ENCODE results near the gene TXNRD1.
A peak's percentile ranks its signal among the peaks of the same experiment; 100 is the strongest.
"Not testable (repeated sequence)": the region's sequence is repeated elsewhere in the genome, so short reads cannot be mapped to it uniquely, and the experiment has no call there.

Gene TXNRD1

DNA sequence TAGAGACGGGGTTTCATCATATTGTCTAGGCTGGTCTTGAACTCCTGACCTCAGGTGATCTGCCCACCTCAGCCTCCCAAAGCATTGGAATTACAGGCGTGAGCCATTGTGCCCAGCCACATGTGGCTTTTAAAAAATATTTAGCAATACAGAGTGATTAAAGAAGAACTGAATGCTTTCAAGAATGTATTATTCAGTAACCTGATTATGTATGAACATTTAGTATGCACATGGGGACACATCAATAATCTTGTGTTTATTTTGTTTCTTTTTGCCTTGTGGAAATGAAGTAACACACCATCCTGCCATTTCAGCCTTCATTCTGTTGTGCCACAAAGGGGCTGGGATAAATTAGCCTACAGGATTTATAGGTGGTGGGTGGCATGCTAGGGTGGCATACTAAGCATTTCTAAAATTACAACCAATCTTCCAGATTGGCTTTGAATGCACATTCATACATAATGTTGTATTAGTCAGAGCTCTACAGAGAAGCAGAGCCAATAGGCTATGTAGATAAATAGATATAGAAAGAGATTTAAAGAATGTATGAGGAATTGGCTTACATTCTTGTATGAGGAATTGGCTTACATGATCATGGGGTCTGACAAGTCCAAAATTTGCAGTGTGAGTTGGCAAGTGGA, 25.5 kb upstream of the TXNRD1 start:
- FAIRE-seq (no peak), DNase-seq (ENCODE audit: low spot score) (no peak)

DNA sequence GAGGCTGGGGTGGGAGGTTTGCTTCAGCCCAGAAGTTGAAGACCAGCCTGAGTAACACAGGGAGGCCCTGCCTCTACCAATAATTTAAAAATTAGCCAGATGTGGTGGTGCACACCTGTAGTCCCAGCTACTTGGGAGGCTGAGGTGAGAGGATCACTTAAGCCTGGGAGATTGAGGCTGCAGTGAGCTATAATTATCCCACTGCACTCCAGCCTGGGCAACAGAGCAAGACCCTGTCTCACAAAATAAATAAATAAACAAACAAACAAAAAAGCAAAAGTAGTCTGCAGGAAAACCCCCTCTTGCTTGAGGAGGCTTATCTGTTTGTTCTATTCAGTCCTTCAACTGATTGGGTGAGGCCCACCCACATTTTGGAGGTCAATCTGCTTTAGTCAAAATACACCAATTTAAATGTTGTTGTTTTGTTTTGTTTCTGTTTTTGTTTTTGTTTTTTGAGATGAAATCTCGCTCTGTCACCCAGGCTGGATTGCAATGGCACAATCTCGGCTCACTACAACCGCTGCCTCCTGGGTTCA, 24.9 kb upstream of the TXNRD1 start:
- no peak for FAIRE-seq
- DNase-seq (ENCODE audit: low spot score): no peak

DNA sequence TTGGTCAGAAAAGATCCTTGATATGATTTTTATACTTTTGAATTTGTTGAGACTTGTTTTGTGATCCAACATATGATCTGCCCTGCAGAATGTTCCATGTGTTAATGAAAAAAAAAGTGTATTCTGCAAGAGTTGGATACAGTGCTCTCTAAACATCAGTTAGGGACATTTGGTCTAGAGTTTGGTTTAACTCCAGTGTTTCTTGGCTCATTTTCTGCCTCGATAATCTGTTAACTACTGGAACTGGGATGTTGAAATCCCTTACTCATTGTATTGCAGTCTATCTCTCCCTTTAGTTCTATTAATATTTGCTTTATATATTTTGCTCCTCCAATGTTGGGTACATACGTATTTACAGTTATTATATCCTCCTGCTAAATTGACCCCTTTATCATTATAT, 18.3 kb upstream of the TXNRD1 start:
- no peak for FAIRE-seq
- no peak for DNase-seq (ENCODE audit: low spot score)

DNA sequence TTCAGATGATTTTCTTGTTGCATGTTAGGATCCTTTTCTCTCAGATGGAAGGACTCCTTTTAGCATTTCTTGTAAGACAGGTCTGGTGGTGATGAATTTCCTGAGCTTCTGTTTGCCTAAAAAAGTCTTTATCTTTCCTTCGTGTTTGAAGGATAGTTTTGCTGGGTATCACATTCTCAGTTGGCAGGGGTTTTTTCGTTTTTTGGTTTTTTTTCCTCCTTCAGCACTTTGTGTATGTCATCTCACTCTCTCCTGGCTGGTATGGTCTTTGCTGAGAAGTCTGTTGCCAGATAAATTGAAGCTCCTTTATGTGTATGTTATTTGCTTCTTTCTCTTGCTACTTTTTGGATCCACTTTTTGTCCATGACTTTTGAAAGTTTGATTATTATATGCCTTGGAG, 15.6 kb upstream of the TXNRD1 start:
- FAIRE-seq (no peak), DNase-seq (ENCODE audit: low spot score) (no peak)

DNA sequence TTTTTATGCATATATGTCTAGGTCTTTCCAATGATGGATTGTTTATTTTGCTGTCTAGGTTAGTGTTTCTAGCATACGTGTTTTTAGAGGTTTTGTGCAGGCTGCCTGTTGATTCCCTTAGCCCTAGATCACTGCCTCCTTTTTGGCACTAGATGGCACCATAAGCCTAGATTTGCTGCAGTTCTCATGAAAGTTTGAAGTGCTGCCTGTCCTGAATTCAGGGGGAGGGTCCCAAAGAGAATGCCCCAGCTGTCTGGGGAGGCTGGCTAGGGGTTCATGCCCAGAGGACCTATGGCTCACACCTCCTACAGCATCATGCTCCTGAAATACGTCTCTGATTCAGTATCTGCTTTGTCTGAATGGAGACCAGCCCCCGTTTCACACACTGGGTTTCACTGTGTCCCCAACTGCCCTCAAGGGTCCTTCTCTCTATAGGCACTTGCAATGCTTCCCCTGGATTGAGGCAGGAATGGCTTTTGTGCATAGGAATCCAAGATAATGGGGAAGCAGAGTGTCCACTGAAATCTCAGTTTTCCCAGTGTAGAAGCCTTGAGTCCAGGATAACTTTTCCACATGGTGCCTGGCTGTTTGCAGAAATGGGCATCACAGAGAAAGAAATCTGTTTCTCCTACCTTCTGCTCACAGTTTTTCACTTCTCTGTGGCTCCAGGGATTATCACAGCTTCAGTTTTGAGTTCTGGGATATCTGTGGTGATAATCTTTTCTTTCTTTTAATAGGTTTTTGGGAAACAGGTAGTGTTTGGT, 14.2 kb upstream of the TXNRD1 start:
- DNase-seq (ENCODE audit: low spot score) (peak; percentile 53), FAIRE-seq (no peak)

DNA sequence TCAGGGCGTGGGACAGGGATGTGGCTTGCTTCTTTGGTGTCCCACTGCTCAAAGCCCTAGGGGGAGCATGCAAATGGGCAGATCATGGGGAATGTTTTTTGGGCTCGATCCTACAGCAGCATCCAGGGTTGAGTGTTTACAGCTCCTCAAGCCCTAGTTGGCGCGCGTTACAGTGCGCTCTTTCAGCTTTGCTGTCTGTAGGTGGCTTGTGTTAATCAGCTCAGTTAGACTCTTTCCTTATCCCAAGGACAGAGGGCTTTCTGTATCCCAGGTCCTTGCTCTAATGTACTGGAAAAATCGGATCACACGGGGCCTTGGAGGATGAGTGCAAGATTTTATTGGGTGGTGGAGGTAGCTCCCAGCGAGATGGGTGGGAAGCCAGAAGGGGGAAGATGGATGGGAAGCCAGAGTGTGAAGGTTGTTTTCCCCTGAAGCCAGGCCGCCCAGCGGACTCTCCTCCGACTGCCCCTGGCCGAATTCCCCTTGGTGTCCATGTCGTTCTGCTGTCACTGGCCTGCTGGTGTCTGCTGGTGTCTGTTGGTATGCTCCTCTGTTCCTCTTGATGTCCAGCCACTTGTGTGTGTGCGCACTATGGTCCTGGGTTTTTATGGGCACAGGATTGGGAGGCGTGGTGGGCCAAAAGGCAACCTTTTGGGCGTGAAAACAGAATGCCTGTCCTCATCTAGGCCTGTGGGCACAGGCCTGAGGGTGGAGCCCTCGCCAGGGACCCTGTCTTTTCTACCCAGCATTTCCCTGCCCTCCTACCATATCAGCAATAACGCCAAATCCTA, 10.7 kb upstream of the TXNRD1 start:
- DNase-seq (ENCODE audit: low spot score) (no peak), FAIRE-seq (no peak)

DNA sequence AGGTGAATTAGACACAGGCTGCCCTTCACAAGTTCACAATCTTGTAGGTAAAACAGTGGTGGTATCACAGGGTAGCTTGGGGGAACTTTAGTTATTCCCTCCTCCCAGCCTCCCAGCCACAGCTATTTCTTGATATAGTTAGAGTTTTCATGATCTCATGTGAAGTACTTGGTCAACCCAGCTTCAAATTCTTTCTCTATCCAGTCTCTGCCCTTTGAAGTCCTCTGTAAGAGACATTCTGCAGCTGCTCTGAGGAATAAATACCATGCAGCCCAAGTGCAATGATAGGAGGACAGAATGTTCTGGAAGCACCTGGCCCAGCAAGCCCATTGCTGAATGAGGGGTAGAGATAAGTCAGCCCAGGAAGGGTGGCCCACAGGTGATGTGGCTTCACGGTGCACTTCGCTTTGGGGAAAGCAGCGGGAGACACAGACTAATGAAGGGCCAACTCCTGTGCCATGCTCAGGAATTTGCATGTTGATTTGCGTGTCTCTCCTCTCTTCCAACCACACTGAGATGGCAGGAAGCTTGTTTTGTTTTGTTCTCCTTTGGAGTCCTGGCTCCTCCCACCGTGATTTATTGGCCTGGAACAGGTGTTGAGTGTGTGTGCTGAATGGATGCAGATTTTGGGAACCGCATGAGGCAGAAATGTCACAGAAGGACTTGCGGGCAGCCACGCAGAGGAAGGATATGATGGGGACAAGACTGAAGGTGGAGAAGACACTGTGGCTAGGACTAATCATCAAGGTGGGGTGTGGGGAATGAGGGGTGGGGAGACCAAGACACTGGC, 8.0 kb upstream of the TXNRD1 start:
- FAIRE-seq (no peak), DNase-seq (ENCODE audit: low spot score) (no peak)

DNA sequence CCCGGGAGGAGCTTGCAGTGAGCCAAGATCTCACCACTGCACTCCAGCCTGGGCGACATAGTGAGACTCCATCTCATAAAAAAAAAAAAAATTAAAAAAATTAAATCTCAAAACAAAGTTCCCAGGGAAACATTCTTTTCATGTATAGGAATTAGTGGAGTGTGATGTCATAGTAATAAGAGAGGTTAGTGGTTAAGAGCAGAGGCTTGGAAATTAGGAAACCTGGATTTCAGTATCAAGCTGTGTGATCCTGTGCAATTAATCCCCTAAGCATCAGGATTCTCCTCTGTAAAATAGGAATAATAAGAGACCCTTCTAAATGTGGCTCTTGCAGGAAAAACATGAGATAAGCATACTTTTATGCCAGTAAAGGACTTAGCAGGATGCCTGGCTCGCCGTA, 3.1 kb upstream of the TXNRD1 start:
- no peak for FAIRE-seq
- no peak for DNase-seq (ENCODE audit: low spot score)

DNA sequence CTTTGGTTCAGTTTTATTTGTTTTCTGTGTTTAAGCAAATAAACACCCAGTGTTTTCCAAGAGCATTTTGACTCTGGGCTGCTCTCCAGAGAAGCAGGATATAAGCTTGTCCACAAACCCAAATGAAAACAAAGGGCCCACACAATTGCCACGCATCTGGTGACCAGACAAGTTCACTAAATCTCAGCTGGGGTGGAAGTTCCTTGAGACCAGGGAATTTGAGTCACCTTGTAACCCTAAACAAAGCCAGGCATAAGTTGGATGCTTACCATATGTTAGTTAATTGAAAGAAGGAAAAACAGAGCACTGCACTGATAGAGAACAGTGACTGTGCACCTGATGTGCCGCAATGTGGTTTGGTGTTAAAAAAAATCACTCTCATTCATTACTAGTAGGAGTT, 1.6 kb upstream of the TXNRD1 start:
- FAIRE-seq (no peak), DNase-seq (ENCODE audit: low spot score) (no peak)

DNA sequence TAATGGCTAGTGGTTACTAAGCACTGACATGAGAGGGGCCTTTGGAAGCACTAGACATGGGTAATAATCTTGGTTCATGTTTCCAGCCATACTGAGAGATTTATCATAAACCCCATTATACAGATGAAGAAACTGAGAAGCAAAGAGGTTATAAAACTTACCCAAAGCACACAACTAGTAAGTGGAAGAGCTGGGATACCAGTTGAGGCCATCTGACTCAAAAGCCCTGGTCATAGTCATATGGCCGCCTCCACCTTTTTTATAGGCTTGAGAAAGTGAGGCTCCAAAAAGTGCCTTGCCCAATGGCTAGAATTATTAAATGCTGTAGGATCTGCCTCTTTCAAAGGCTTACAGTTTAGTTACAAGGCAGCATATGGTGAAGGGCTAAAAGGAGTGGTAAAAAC, 944 bp downstream of the TXNRD1 start:
- FAIRE-seq (no peak), DNase-seq (ENCODE audit: low spot score) (no peak)

DNA sequence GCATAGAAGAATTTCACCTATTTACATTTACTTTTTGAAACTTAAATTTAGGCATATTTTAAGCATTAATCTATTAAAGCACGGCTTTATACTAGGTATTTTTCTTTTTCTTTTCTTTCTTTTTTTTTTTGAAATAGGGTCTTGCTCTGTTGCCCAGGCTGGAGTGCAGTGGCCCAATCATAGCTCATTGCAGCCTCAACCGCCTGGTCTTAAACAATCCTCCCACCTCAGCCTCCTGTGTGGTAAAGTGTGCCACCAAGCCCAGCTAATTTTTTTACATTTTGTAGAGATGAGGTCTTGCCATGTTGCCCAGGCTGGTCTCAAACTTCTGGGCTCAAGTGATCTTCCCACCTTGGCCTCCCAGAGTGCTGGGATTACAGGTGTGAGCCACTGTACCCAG, 2.9 kb downstream of the TXNRD1 start:
- not testable (repeated sequence) for DNase-seq (ENCODE audit: low spot score); FAIRE-seq

DNA sequence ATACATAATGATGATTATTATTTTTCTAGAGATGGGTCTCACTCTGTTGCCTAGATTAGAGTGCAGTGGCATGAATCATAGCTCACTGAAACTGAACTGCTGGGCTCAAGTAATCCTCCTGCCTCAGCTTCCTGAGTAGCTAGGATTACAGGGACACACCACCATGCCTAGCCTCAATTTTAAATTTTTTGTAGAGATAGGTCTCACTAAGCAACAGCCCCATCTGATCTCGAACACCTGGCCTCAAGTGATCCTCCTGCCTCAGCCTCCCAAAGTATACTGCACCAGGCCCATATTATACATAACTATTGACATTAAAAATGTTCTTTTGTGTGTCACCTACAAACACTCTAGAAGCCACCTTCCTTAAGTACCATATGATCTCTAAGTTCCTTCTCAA, 3.4 kb downstream of the TXNRD1 start:
- FAIRE-seq: peak; percentile 18

DNA sequence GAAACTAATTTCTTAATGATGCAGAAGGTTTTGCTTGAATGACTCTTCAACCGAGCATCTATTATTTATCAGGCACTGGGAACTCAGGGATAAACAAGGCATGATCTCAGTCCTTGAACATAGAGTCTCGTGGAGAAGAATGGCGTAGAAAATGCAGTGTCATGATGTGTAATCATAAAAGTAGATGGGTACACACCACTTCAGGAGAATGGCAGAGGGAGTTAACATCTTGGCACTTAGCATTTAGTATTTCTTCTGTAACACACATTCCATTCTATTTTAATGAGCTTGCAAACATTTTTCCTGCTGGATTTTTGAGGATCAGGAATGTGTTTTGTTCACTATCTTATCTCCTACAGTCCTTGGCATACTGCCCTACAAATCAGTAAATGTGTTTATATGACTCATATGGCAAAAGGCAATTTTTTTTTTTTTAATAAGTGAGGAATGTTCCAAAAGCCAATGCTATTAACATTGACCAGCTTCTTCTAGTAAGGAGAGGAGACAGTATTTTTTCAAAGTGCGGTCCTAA, 3.8 kb downstream of the TXNRD1 start:
- DNase-seq (ENCODE audit: low spot score): peak; percentile 97

More for the DNA sequence above, 3.4 kb downstream of the TXNRD1 start:
- peak; percentile 66 for DNase-seq (ENCODE audit: low spot score)

DNA sequence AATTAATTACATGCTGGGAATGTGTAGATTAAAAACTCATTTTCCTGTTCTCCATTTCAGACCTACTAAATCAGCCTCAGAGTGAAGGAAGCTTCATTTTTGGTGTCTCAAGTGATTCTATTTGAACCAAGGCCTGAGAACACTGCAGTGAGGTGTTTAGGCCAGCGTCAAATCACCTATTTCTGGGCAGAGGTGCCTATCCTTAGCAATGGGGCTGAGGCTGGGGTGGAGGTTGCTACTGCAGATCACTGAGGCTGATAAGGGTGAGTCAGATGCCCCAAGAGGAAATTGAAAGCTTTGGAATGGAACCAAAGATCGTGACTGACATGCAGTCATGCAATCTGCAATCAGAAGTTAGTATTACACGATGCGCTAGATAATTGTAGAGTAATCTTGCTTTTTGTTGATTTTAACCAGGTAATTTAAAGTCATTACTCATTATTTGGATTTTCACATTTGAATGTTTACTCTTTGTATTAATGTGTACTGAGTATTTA, 4.4 kb downstream of the TXNRD1 start:
- DNase-seq (ENCODE audit: low spot score): peak; percentile 96

More for the DNA sequence above, 3.8 kb downstream of the TXNRD1 start:
- no peak for FAIRE-seq

DNA sequence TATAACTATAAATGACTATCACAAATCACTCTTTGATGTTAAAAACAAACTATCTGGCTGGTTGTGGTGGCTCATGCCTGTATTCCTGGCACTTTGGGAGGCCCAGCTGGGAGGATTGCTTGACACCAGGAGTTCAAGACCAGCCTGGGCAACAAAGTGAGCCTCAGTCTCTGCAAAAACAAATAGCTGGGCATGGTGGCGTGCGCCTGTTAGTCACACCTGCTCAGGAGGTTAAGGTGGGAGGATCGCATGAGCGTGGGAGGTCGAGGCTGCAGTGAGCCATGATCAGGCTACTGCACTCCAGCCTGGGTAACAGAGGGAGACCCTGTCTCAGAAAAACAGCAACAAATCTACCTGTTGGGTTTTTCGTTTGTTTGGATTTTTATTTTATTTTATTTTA, 5.4 kb downstream of the TXNRD1 start:
- no peak for DNase-seq (ENCODE audit: low spot score)
- no peak for FAIRE-seq

More for the DNA sequence above, 4.4 kb downstream of the TXNRD1 start:
- FAIRE-seq: peak; percentile 93

DNA sequence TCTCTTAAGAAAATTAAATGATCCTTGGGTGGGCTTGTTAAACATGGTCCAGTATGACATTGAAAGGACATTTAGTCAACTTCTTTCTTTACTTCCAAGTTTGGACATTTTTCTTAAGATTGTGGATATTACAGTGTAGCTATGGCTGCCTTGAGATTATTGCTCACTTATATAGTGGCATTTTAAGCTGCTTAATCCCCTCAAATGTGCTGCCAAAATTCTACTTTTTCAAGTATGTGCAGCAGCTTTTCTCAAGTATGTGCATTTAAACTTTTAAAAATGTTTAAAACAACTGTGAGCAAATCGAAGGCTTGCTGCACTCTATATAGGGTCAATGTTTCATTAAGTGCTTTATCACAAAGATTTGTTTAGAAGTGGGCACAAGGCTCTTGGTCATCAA, 7.4 kb downstream of the TXNRD1 start:
- DNase-seq (ENCODE audit: low spot score) (no peak), FAIRE-seq (no peak)

DNA sequence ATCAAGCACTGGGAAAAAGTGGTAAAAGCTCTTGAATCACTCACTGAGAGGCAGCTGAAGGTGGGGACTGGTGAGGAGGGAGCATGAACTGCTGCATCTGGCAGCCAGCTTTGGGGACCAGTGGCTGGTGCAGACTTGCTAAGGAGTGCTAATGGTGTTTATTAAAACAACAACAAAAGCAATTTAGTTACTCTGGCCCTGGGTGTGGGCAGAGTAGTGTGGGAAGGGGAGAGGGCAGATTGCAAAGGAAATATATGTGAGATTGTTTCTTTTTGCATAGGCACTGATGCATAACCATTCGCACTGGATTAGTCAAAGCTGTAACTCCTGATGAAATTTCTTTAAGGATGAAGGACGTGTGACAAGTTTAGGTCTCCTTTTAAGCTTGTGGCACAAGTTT, 8.1 kb downstream of the TXNRD1 start:
- DNase-seq (ENCODE audit: low spot score) (peak; percentile 20), FAIRE-seq (no peak)

DNA sequence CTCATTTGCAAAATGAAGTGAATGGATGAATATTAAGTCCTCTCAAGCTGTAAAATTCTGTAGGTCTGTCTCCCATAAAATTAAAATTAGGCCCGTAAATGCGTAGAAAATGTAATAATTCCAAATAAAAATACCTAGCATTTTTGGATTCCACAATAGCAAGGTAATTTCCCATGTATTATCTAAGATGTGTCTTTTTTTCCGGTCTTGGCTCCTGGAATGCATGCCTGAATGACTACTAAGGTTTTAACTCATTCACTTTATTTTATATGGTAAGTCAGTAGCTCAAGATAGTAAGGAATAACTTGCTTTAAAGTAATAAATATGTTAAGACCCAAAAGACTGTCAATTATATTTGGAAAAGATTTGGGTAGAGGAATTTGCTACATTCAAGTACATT, 11.1 kb downstream of the TXNRD1 start:
- peak; percentile 49 for FAIRE-seq
- peak; percentile 18 for DNase-seq (ENCODE audit: low spot score)

DNA sequence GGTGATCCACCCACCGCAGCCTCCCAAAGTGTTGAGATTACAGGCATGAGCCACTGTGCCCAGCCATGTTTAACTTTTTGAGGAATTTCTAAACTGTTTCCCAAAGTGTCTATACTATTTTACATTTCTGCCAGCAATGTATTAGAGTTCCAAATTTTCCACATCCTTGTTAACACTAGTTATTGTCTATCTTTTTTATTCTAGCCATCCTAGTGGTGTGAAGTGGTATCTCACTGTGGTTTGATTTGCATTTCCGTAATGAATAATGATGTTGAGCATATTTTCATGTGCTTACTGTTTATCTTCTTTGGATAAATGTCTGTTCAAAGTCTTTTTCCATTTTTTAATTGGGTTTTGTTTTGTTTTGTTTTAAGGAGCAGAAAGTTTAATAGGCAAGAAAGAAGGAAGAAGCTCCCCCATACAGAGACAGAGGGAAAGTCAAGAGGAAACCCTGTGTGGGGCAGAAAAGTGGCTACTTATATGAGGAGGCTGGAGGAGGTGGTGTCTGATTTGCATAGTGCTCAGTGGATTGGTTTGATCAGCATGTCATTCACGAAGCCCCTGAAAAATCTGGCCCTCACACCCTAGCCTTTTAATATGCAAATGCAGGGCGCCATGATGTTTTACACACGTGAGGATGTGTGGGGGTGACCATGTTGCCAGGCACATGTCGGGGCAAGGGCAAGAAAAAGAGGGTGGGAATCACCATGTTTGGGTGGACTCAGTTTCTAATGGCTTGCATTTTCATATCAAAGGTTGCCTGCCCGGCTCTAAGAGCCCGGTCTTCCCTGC, 14.9 kb downstream of the TXNRD1 start:
- no peak for DNase-seq (ENCODE audit: low spot score)
- no peak for FAIRE-seq
